Measurements from ENCODE around the gene KANK4.

The KANK4 gene

DNA sequence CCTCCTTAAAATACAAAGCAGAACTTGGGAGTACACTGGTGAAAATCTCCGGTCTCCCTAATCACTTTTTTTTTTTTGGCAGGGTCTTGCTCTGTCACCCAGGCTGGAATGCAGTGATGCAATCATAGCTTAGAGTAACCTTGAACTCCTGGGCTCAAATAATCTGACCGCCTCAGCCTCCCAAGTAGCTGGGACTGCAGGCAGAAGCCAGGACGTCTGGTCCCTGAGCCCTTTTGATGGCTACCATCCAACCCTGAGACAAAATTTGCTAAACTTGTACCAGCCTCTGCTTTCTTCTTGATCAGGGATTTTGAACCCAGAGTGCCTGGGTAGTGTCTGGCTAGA lies 120.5 kb downstream of the KANK4 start:
- peaks cover 0 to 6% of the 10 kb centered on the region in 2 experiments for H3K4me1 ChIP-seq (ENCODE audit: control insufficient read depth in 1 of 2, insufficient read depth in 1 of 2, low read depth in 1 of 2, low read length in 1 of 2)
- H3K27ac ChIP-seq: no peak overlapping the region
- no peaks in the 10 kb centered on the region for H3K36me3 ChIP-seq
- no peak overlapping the region for H3K4me3 ChIP-seq (ENCODE audit: low read depth in 1 of 2, low read length in 1 of 2)
- H3K9me3 ChIP-seq: no peaks in the 10 kb centered on the region
- TF ChIP-seq, protein P1, sequence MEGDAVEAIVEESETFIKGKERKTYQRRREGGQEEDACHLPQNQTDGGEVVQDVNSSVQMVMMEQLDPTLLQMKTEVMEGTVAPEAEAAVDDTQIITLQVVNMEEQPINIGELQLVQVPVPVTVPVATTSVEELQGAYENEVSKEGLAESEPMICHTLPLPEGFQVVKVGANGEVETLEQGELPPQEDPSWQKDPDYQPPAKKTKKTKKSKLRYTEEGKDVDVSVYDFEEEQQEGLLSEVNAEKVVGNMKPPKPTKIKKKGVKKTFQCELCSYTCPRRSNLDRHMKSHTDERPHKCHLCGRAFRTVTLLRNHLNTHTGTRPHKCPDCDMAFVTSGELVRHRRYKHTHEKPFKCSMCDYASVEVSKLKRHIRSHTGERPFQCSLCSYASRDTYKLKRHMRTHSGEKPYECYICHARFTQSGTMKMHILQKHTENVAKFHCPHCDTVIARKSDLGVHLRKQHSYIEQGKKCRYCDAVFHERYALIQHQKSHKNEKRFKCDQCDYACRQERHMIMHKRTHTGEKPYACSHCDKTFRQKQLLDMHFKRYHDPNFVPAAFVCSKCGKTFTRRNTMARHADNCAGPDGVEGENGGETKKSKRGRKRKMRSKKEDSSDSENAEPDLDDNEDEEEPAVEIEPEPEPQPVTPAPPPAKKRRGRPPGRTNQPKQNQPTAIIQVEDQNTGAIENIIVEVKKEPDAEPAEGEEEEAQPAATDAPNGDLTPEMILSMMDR (IDR thresholded peaks at IDR 0.05): no peak
- peaks cover 60% of the 10 kb centered on the region for H3K27me3 ChIP-seq

DNA sequence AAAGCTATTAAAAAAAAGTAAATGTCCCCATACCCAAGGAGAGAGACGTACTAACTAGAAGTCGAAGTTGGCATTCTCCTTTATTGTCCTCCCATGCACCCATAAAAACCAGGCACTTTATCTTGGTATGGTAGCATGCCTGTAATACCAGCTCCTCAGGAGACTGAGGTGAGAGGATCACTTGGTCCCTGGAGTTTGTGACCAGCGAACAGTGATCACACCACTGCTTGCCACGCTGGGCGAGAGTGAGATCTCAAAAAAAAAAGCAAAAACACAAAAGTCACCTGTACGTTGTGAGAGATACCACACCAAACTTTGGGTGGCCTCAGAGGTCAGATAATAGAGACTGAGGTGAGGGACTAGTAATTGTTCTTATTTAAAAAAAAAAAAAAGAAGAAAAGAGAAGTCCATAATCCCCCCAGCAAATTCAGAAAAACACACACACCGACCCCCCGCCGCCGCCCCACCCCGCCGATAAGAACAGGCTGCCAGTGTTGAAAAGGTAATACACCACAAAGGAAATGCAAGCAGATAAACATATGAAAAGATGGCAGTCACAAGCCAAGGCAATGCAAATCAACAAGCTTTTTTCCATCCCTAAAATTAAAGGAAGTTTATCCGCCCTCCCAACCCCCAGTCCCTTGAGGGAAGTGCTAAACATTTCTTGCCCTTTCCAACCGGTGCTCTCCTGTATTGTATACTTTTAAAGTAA lies 121.0 kb downstream of the KANK4 start:
- TF ChIP-seq, protein P1 (IDR thresholded peaks at IDR 0.05): no peak
- Histone ChIP-seq H3K27me3 (peaks cover 65% of the 10 kb centered on the region), H3K36me3 (no peaks in the 10 kb centered on the region), H3K4me3 (ENCODE audit: low read depth in 1 of 2, low read length in 1 of 2) (no peak overlapping the region), H3K9me3 (no peaks in the 10 kb centered on the region), H3K27ac (no peak overlapping the region), H3K4me1 (ENCODE audit: control insufficient read depth in 1 of 2, insufficient read depth in 1 of 2, low read depth in 1 of 2, low read length in 1 of 2) (peaks cover 0 to 6% of the 10 kb centered on the region in 2 experiments)

DNA sequence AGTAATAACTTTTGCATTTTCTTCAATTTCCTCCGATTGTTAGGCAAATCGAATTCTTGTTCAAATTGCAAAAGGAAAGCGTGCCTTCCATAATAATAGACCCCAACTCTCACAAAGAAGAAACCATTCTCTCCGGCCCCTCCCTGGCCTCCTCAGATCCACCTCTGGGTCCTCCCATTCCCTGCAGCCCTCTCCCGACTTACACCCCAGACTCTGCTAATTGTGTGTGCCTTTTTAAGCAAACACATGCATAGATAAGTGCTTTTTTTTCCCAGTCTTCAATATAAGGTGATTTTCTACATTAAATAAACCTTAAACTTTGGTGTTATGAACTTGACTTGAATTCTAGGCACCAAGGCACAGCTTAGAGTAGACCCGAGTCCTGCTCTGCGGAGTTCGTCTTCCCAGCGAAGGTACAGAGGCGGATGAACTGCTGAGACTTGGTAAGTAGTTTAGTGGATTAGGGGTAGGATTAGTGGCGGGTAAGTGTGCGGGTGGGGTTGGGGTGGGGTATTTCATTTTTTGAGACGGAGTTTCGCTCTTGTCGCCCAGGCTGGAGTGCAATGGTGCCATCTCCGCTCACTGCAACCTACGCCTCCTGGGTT lies 123.0 kb downstream of the KANK4 start:
- Histone ChIP-seq H3K27ac (no peak overlapping the region), H3K9me3 (no peaks in the 10 kb centered on the region), H3K27me3 (peaks cover 68% of the 10 kb centered on the region), H3K4me3 (ENCODE audit: low read depth in 1 of 2, low read length in 1 of 2) (no peak overlapping the region), H3K36me3 (no peaks in the 10 kb centered on the region), H3K4me1 (ENCODE audit: control insufficient read depth in 1 of 2, insufficient read depth in 1 of 2, low read depth in 1 of 2, low read length in 1 of 2) (peaks cover 0 to 6% of the 10 kb centered on the region in 2 experiments)
- TF ChIP-seq, protein P1 (IDR thresholded peaks at IDR 0.05): no peak

- TF ChIP-seq, protein P1 (IDR thresholded peaks at IDR 0.05): no peak
- no peak within 1 kb of the TSS for H3K4me3 ChIP-seq (ENCODE audit: low read depth in 1 of 2, low read length in 1 of 2)
- no peaks in the 10 kb centered on the region for H3K36me3 ChIP-seq
- peaks cover 68% of the 10 kb centered on the region for H3K27me3 ChIP-seq
- no peak within 1 kb of the TSS for H3K27ac ChIP-seq
- no peaks in the 10 kb centered on the region for H3K9me3 ChIP-seq
- H3K4me1 ChIP-seq (ENCODE audit: control insufficient read depth in 1 of 2, insufficient read depth in 1 of 2, low read depth in 1 of 2, low read length in 1 of 2): peaks cover 0 to 6% of the 10 kb centered on the region in 2 experiments
Observed at GRCh38 chr1:62194651-62195544, 124.3 kb downstream of the KANK4 start, which contains the start of gene L1TD1. TSS of gene L1TD1 (plus strand) at chr1:62194849. CDS start at chr1:62206629, 11,780 bp downstream.

DNA sequence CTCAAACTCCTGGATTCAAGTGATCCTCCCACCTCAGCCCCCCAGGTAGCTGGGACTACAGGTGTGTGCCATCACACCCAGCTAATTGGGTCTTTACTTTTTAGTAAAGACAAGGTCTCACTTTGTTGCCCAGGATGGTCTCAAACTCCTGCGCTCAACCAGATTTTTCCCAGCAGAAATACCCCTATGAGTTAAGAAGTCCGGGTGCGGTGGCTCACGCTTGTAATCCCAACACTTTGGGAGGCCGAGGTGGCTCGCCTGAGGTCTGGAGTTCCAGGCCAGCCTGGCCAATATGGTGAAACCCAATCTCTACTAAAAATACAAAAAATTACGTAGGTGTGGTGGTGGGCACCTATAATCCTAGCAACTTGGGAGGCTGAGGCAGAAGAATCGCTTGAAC lies 131.1 kb downstream of the KANK4 start:
- H3K4me3 ChIP-seq (ENCODE audit: low read depth in 1 of 2, low read length in 1 of 2): no peak overlapping the region
- TF ChIP-seq, protein P1 (IDR thresholded peaks at IDR 0.05): no peak
- no peaks in the 10 kb centered on the region for H3K36me3 ChIP-seq
- no peak overlapping the region for H3K27ac ChIP-seq
- no peaks in the 10 kb centered on the region for H3K9me3 ChIP-seq
- no peaks in the 10 kb centered on the region for H3K4me1 ChIP-seq (ENCODE audit: control insufficient read depth in 1 of 2, insufficient read depth in 1 of 2, low read depth in 1 of 2, low read length in 1 of 2)
- peaks cover 2% of the 10 kb centered on the region for H3K27me3 ChIP-seq
